B cell (primary cell): ENCODE measurements around the gene PLCB1. TPM values are rescaled to one million over a fixed set of nuclear protein-coding genes. Genes with fewer than 3 reads are reported as not detected.
"Not testable (repeated sequence)": the region's sequence is repeated elsewhere in the genome, so short reads cannot be mapped to it uniquely, and the experiment has no call there.

Experiments used
- ATAC-seq: fragments of 200-7000 bp; cut with Tn5 transposase; one replicate; pipeline ENCODE4 v1.10.0; 2021; ENCODE audit warnings: low read depth, mild to moderate bottlenecking, moderate number of reproducible peaks, moderate library complexity
- CTCF ChIA-PET: fragments of 350-600 bp; sonication (Branson Sonifier 250); formaldehyde crosslinking; loops from one replicate; lab custom pipeline; 2021; ENCODE audit warnings: antibody characterized with exemption, inconsistent platforms; lab: Charles Lee
- POLR2A ChIA-PET: fragments of 350-600 bp; sonication (Branson Sonifier 250); formaldehyde crosslinking; loops from one replicate; lab custom pipeline; 2021; ENCODE audit warnings: antibody characterized with exemption; lab: Charles Lee
- DNase-seq: peaks from one replicate; pipeline ENCODE4 v3.0.0; 2013
- H2AFZ ChIP-seq: 2 replicates; pipeline ENCODE4 v1.6.1; 2012; ENCODE audit warnings: mild to moderate bottlenecking, low read depth, low read length; ENCODE audit not compliant: insufficient read depth, poor library complexity, severe bottlenecking
- H3K27ac ChIP-seq, 2 donors: 1 replicate in 1 of 2; 2 replicates in 1 of 2; pipeline ENCODE4 v1.5.1; 2012 to 2013; ENCODE audit warnings: low read length in 2 of 2, mild to moderate bottlenecking in 2 of 2, moderate library complexity in 1 of 2
- H3K27me3 ChIP-seq, 4 experiments: fragments of 200-600 bp in 1 of 4; sonication (generic) in 1 of 4; replicated peaks in 1 of 4; 1 replicate in 2 of 4; 2 replicates in 2 of 4; pipeline versions ENCODE4 v1.6.1 to v1.7.0; 2013 to 2016; ENCODE audit warnings: low read length in 3 of 4, mild to moderate bottlenecking in 2 of 4, mixed read lengths in 1 of 4, moderate library complexity in 1 of 4; ENCODE audit not compliant: insufficient read depth in 4 of 4, control insufficient read depth in 3 of 4; ENCODE audit errors: control extremely low read depth in 1 of 4
- H3K36me3 ChIP-seq, 2 experiments: replicated peaks in 1 of 2; 1 replicate in 1 of 2; 2 replicates in 1 of 2; pipeline versions ENCODE4 v1.6.1 to v1.7.1; 2013; ENCODE audit warnings: low read length in 1 of 2; ENCODE audit not compliant: insufficient read depth in 2 of 2, control insufficient read depth in 1 of 2; ENCODE audit errors: control extremely low read depth in 1 of 2, extremely low read depth in 1 of 2
- H3K4me1 ChIP-seq, 2 donors: fragments of 200-600 bp in 1 of 2; sonication (generic) in 1 of 2; 1 replicate in 1 of 2; 2 replicates in 1 of 2; pipeline versions ENCODE4 v1.5.1 to v1.6.1; 2013 to 2017; ENCODE audit warnings: low read length in 2 of 2; ENCODE audit not compliant: control insufficient read depth in 2 of 2, insufficient read depth in 2 of 2
- H3K4me2 ChIP-seq: replicated peaks from 2 replicates; pipeline ENCODE3; 2012; ENCODE audit warnings: mild to moderate bottlenecking, low read depth, low read length; ENCODE audit not compliant: poor library complexity, severe bottlenecking
- H3K4me3 ChIP-seq, 5 experiments: fragments of 200-600 bp in 1 of 5; sonication (generic) in 1 of 5; 1 replicate in 3 of 5; 2 replicates in 2 of 5; pipeline versions ENCODE4 v1.5.1 to v1.7.0; 2011 to 2016; ENCODE audit warnings: low read length in 4 of 5, mild to moderate bottlenecking in 4 of 5, low read depth in 2 of 5, control low read depth in 1 of 5, moderate library complexity in 1 of 5; ENCODE audit not compliant: insufficient read depth in 1 of 5; ENCODE audit errors: control extremely low read depth in 1 of 5, extremely low read depth in 1 of 5
- H3K79me2 ChIP-seq: fragments of 200-600 bp; sonication (generic); one replicate; pipeline ENCODE4 v1.6.0; 2016; ENCODE audit warnings: low read length; ENCODE audit not compliant: control insufficient read depth, insufficient read depth
- H3K9ac ChIP-seq: fragments of 200-600 bp; sonication (generic); 2 replicates; pipeline ENCODE4 v1.6.1; 2017; ENCODE audit warnings: mild to moderate bottlenecking, low read length, moderate library complexity
- H3K9me3 ChIP-seq, 3 donors: one replicate each; pipeline versions ENCODE4 v1.6.1 to v1.7.1; 2013; ENCODE audit warnings: low read length in 2 of 3; ENCODE audit not compliant: control insufficient read depth in 2 of 3, insufficient read depth in 1 of 3; ENCODE audit errors: control extremely low read depth in 1 of 3
- H4K20me1 ChIP-seq: 2 replicates; pipeline ENCODE4 v1.6.0; 2012; ENCODE audit warnings: mild to moderate bottlenecking, low read length; ENCODE audit not compliant: insufficient read depth, control insufficient read depth, poor library complexity, severe bottlenecking
- H3K27ac Mint-ChIP-seq: one replicate; pipeline ENCODE4 v1.8.0; 2021; ENCODE audit warnings: mixed read lengths
- H3K27me3 Mint-ChIP-seq: one replicate; pipeline ENCODE4 v1.8.0; 2021; ENCODE audit warnings: mixed read lengths
- H3K4me1 Mint-ChIP-seq: one replicate; pipeline ENCODE4 v1.8.0; 2021; ENCODE audit warnings: mixed read lengths
- H3K4me3 Mint-ChIP-seq: one replicate; pipeline ENCODE4 v1.8.0; 2021; ENCODE audit warnings: mixed read lengths
- H3K9me3 Mint-ChIP-seq: one replicate; pipeline ENCODE4 v1.8.0; 2022; ENCODE audit warnings: mixed read lengths; ENCODE audit not compliant: insufficient read depth
- EZH2 ChIP-seq: IDR thresholded peaks from 2 replicates; pipeline ENCODE4 v1.6.1; 2012; ENCODE audit warnings: borderline replicate concordance, low read depth, mild to moderate bottlenecking, moderate library complexity, low read length; ENCODE audit not compliant: insufficient read depth, poor library complexity, severe bottlenecking
- WGBS: methylation state at CpG from one replicate; pipeline ENCODE4 v1.1.5; 2013; ENCODE audit warnings: missing lambda C conversion rate; ENCODE audit not compliant: insufficient coverage; 5-methylcytosine and 5-hydroxymethylcytosine counted together
- intact Hi-C: fragments of 100-400 bp; cut with micrococcal nuclease; formaldehyde crosslinking; loops from one replicate; pipeline ENCODE4 v1.10.0; 2022
- polyA plus RNA-seq: library from polyadenylated mRNA; depleted of rRNA; stranded (reverse); fragments of >200 nt; gene quantifications from 2 replicates; pipeline ENCODE4 v1.2.3, GENCODE V29; 2012
- total RNA-seq, 2 donors: library from RNA; stranded (reverse); fragments of 120-200 nt in 1 of 2; gene quantifications; 1 replicate in 1 of 2; 2 replicates in 1 of 2; pipeline versions ENCODE4 v1.2.3 to v1.2.4, GENCODE V29; 2013 to 2022
- TF ChIP-seq, protein P1 (sequence below): fragments of 200-600 bp; IDR thresholded peaks from one replicate; pipeline ENCODE4 v1.8.0; 2022; ENCODE audit warnings: antibody characterized with exemption, mild to moderate bottlenecking

The PLCB1 gene
- total and polyA plus RNA-seq, 2 donors (not counting 1 experiment from before 2014, with no cell fraction given), result 0.18 to 0.47 TPM

DNA sequence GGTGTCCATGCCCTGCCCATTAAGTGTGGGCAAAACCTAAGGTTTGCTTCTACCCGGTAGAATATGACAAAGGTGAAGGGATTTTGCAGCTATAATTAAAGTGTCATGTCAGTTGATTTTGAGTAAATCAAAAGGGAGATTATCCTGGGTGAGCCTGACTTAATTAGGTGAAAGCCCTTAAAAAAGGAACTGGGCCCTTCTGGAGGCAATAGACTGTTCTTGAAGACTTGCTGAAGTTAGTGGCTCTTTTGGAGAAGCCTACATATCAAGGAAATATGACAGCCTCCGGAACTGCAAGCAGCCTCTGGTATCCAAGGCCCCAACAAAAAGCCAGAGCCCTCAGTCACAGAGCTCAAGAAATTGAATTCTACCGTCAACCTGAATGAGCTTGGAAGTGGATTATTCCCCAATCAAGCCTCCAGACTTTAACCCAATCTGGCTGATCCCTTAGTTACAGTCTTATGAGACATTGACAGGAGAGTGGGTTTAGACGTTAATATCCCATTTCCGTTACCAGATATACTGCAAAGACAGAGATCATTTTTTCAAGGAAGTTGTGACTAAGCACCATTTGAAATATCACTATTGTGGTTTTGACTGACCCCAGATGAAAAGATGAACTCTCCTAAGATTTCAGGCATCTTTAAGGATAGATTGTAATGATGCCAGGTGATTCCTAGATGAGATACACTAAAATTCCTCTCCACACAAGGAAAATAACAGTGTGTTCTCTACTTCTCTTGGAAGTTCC is 303.4 kb downstream of the PLCB1 start:
- no peak overlapping the region for H3K4me3 ChIP-seq
- H3K9ac ChIP-seq, result no peak overlapping the region
- DNase-seq, result no peak
- no peak overlapping the region for H3K4me2 ChIP-seq
- intact Hi-C loops, result no loop called here
- H3K36me3 ChIP-seq, result no peaks in the 10 kb centered on the region
- Mint-ChIP-seq H3K27me3 (no peaks in the 10 kb centered on the region), H3K9me3 (no peaks in the 10 kb centered on the region), H3K4me1 (no peaks in the 10 kb centered on the region), H3K4me3 (no peak overlapping the region), H3K27ac (no peak overlapping the region)
- TF ChIP-seq, protein P1, sequence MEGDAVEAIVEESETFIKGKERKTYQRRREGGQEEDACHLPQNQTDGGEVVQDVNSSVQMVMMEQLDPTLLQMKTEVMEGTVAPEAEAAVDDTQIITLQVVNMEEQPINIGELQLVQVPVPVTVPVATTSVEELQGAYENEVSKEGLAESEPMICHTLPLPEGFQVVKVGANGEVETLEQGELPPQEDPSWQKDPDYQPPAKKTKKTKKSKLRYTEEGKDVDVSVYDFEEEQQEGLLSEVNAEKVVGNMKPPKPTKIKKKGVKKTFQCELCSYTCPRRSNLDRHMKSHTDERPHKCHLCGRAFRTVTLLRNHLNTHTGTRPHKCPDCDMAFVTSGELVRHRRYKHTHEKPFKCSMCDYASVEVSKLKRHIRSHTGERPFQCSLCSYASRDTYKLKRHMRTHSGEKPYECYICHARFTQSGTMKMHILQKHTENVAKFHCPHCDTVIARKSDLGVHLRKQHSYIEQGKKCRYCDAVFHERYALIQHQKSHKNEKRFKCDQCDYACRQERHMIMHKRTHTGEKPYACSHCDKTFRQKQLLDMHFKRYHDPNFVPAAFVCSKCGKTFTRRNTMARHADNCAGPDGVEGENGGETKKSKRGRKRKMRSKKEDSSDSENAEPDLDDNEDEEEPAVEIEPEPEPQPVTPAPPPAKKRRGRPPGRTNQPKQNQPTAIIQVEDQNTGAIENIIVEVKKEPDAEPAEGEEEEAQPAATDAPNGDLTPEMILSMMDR, result no peak
- TF ChIP-seq EZH2, result no peak
- ATAC-seq, result no peak
- no peak overlapping the region for H3K27ac ChIP-seq
- no peaks in the 10 kb centered on the region for H4K20me1 ChIP-seq
- WGBS, result 52% methylated on average over 2 of the region's 5 CpGs
- no peaks in the 10 kb centered on the region for H3K4me1 ChIP-seq
- H3K9me3 ChIP-seq, result no peaks in the 10 kb centered on the region
- H2AFZ ChIP-seq, result no peak overlapping the region
- ChIA-PET CTCF (no interaction called here), POLR2A (no interaction called here)
- H3K27me3 ChIP-seq, result no peaks in the 10 kb centered on the region
- no peaks in the 10 kb centered on the region for H3K79me2 ChIP-seq

DNA sequence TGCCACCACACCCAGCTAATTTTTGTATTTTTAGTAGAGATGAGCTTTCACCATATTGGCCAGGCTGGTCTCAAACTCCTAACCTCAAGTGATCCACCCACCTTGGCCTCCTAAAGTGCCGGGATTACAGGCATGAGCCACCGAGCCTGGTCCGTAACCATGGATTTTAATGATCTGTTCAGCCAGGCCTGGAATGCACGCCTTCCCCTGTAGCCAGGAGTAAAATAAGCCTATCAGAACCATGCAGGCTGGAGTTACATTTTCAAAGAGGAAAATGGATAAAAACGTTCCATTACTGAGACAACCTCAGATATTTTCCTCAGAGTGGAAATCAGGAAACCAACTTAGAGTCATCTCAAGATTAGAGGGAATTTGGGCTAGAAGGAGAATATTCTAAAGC is 304.9 kb downstream of the PLCB1 start:
- H3K9me3 ChIP-seq, CTCF ChIA-PET, H3K27ac ChIP-seq, H3K4me1 Mint-ChIP-seq, H3K27ac Mint-ChIP-seq, H3K27me3 ChIP-seq, H3K4me2 ChIP-seq, H3K9ac ChIP-seq, ATAC-seq, POLR2A ChIA-PET, DNase-seq, H4K20me1 ChIP-seq, H3K4me3 Mint-ChIP-seq, H3K27me3 Mint-ChIP-seq, intact Hi-C loops, H3K4me3 ChIP-seq, H3K9me3 Mint-ChIP-seq, H2AFZ ChIP-seq, H3K36me3 ChIP-seq, H3K79me2 ChIP-seq, H3K4me1 ChIP-seq: not testable (repeated sequence)
- 90% methylated on average over 4 of the region's 5 CpGs for WGBS
